ENCODE data around the gene CNTN6.

GRCh38 chr3:1287815-1288214 lies 195.0 kb downstream of the CNTN6 start:
- TF ChIP-seq, protein P1, sequence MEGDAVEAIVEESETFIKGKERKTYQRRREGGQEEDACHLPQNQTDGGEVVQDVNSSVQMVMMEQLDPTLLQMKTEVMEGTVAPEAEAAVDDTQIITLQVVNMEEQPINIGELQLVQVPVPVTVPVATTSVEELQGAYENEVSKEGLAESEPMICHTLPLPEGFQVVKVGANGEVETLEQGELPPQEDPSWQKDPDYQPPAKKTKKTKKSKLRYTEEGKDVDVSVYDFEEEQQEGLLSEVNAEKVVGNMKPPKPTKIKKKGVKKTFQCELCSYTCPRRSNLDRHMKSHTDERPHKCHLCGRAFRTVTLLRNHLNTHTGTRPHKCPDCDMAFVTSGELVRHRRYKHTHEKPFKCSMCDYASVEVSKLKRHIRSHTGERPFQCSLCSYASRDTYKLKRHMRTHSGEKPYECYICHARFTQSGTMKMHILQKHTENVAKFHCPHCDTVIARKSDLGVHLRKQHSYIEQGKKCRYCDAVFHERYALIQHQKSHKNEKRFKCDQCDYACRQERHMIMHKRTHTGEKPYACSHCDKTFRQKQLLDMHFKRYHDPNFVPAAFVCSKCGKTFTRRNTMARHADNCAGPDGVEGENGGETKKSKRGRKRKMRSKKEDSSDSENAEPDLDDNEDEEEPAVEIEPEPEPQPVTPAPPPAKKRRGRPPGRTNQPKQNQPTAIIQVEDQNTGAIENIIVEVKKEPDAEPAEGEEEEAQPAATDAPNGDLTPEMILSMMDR (IDR thresholded peaks at IDR 0.05 in 8 of 11, conservative IDR thresholded peaks at IDR 0.05 in 3 of 11), result no peak
- TF ChIP-seq POLR2AphosphoS5 (IDR thresholded peaks at IDR 0.05) (no peak), POLR2A (IDR thresholded peaks at IDR 0.05) (no peak)

All from spleen (tissue), 7 donors.